AG08396 (cell line): Measurements from ENCODE around the gene MCCC1.
A peak's percentile ranks its signal among the peaks of the same experiment; 100 is the strongest.
"Not testable (repeated sequence)": the region's sequence is repeated elsewhere in the genome, so short reads cannot be mapped to it uniquely, and the experiment has no call there.

Source experiments
- DNase-seq: peaks from one replicate; pipeline ENCODE4 v3.0.0; 2012; ENCODE audit warnings: low spot score, mixed read lengths

MCCC1 gene

DNA sequence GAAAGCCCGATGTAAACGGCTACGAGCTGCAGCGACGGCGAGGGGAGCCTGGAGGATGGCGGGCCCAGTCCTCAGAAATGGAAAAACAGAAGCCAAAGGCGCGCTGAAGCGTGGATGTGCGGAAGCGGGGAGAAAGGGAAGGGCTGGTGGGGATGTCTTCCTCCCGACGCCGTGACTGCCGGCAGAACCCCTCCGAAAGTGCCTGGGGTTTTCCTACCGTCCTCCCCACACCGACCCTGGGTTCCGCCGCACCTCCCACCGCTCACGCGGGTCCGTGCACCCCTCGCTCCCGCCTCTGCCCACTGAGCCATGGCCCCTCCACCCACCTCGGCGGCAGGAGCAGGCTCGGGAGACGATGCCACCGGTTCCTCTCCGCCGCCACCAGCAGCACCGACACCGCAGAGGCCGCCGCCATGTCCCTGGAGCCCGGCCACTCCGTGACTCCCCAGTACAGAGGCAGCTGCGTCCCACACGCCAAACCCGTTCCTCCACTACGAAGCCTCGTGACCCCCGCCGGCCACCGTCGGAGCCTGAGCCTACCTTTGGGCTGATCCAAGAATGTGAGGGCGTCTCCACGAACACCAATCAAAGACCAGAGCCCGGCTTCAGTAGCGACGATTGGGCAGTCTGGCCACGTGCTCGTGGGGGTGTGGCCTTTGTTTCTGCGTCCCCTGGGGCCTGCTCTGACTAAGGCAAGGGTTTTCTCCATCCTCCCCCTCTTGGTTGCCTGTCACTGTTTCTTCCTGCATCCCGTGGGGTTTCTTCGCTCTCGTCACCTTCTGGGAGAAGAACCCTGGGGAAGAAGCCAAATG, at the start of gene MCCC1:
TSS of gene MCCC1 (minus strand) at position 471 of the 812 bp plus-strand sequence. CDS start at position 415, 56 bp downstream.
- DNase-seq, result peak; percentile 99

DNA sequence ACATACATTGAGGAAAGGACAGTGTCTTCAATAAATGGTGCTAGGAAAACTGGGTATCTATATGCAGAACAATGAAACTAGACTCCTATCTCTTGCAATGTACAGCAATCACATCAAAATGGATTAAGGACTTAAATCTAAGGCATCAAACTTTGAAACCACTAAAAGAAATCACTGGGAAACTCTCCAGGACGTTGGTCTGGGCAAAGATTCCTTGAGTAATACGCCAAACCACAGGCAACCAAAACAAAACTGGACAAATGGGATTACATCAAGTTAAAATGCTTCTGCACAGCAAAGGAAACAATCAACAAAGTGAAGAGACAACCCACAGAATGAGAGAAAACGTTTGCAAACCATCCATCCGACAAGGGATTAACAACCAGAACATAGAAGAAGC, 48.8 kb upstream of the MCCC1 start:
- DNase-seq, result no peak

- no peak for DNase-seq
Measured at GRCh38 chr3:183144363-183144762, 45.1 kb upstream of the MCCC1 start.

GRCh38 chr3:183142199-183142598, 42.9 kb upstream of the MCCC1 start:
- no peak for DNase-seq

DNA sequence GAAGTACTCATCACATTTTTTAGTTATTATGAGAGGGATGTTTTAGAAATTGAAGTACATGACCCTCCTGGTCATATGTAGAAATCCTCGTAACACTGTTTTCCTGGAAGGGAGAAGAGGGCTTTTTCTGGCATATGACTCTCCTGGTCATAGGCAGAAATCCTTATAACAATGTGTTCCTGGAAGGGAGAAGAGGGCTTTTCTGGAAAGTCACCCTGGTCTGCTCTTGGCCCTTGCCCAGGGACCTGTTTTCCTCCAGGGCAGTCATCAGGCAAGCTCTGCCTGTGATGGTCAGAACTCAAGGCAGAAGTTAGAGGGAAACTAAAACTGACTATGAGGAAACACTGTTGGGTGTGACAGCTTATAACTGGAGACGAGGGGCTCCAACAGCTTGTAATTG, 35.5 kb upstream of the MCCC1 start:
- DNase-seq, result no peak

DNA sequence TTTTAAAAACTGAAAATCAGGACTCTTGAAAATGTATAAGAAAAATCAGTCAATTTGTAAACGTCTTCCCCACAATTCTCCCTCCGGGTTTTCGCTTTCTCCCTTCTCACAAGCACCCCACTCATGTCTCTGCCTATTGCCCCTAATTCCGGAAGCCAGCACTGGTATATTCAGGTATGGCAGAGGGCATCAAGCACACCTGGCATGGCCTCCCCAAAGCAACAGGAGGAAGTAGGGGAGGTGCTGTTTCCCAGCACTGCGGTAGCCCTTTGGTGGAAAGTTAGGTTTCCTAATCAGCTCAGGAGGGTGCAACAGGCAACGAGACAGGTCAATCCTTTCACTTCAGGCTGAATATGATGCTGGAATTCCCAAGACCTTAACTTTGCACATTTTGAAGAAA, 33.1 kb upstream of the MCCC1 start:
- no peak for DNase-seq

DNA sequence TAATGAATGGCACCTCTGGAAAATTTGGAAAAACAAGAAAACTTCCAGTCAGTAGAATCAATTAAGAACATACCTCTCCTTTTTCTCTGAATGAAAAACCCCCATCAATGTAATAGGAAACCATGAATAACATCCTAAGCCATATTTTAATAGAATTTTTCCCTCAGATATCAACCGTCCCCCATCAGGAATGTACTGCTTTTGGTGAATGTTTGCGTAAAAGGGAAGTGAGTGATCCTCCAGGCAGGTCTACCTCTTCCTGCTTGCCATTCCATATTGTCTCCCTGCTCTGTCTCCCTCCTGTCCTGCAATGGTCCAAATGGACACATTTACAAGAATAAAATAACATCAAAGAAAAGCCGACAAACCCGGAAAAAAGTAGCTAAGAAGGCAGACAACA, 32.4 kb upstream of the MCCC1 start:
- no peak for DNase-seq

- DNase-seq, result no peak
Measured at GRCh38 chr3:183131186-183131725, 32.0 kb upstream of the MCCC1 start.

- DNase-seq, result no peak
Measured at GRCh38 chr3:183129243-183129642, 29.9 kb upstream of the MCCC1 start.

DNA sequence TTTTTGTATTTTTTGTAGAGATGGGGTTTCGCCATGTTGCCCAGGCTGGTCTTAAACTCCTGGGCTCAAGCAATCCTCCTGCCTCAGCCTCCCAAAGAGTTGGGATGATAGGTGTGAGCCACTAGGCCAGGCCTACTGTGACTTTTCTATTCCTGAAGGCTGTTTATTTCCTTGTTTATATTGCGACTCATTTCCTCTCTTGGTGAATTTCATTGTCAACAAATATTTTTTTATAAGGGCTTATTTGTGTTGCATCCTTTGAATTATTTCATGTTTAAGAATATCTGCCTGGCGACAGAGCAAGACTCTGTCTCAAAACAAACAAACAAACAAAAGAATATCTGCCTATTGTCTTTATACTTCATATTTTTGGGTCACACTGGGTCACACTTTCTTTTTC, 29.4 kb upstream of the MCCC1 start:
- no peak for DNase-seq

DNA sequence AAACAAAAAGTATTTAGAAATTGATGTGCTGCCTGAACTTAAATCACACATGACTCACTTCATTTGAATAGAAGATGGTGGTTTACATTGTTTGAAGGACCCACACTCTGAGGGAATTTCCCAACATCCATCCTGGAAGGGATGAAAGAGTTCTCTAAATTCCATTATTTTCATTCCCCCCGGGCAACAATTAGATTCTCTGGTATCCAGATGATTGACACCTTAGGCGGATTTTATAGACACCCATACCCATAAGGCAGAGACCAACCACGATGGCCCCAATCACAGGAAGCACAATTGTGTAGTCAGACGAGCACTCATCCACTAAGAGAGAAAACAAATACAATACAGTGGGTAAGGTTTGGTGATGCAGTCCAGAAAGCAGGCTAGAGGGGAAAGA, 24.6 kb upstream of the MCCC1 start:
- no peak for DNase-seq

- peak; percentile 73 for DNase-seq
Measured at GRCh38 chr3:183122257-183122932, 23.1 kb upstream of the MCCC1 start.

DNA sequence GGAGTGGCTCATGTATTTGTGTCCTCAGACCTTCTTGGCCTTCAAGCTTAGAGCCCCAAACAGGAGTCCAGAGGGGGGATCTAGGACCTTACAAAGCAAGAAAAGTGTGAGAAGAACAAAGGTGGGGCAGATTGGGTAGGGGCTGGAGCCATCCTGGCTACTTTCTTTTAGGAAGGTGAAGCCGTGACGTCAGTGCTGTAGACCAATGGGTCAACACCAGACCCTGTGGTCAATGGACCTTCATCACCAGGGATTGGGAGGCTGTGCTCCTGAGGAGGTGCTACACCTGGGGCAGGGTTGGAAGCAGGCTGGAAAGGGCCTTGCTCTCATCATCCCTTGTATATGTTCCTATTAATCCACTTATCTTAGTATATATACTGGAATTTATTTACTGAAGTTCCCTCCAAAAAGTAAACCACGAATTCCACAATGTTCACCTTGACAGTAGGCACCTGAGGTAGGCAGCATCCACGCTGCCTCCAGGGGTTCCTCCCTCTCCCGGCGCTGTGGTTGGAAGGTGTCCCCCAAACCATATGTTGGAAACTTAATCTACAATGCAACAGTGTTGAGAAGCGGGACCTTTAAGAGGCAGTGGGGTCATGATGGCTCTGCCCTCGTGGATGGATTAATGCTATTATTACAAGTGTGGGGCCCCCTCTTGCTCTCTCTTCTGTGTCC, 21.4 kb upstream of the MCCC1 start:
- no peak for DNase-seq

DNA sequence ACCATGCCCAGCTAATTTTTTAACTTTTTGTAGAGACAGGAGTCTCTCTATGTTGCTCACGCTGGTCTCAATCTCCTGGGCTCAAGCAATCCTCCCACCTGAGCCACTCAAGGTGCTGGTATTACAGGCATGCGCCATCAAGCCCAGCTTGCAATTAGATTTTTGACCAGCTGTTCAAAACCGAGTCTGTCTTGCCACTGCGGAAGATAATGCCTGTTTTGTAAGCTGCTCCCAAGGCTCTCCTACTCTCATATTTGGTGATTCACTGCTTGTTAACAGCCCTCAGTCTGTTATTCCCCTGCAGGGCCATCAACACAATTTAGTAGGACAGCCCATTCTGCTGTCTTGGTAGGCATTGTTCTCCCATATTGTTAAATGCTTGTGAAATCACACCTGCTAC, 17.8 kb upstream of the MCCC1 start:
- no peak for DNase-seq

GRCh38 chr3:183116025-183116614, 16.8 kb upstream of the MCCC1 start:
- DNase-seq, result no peak

DNA sequence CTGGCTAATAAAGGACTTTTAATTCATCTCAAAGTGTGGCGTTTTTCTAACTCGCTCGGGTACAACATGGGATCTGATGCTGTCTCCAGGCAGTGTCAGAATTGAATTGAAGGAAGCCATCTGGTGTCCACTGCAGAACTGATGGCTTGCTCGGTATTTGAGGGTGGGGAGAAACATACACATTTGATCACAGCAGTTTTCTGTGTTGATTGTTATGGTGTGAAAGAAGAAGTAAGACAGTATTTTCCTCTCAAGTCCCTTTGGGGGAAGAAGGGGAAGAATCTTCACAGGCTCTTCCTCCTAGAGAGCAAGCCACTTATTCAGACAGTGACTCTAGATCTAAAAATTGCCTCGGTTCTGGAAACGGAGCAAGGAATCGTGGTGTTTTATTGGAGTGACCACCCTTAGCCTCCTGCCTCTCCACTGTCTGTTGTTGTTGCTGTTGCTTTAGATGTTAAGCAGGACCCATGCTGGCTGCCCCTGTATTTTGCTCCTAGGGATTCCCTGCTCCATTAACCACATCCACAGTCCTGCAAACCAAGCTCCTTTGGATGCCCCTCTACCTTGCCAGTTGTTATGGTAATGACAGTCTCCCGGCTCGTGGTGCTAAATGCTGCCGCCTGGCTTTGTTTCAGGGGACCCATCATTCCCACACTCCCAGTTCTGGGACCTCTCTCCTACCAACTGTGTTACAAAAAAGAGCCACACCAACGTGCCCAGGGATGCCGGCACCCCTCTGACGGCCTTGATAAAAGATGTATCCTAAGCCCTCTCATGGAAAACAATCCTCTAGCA, 15.3 kb upstream of the MCCC1 start:
- no peak for DNase-seq

DNA sequence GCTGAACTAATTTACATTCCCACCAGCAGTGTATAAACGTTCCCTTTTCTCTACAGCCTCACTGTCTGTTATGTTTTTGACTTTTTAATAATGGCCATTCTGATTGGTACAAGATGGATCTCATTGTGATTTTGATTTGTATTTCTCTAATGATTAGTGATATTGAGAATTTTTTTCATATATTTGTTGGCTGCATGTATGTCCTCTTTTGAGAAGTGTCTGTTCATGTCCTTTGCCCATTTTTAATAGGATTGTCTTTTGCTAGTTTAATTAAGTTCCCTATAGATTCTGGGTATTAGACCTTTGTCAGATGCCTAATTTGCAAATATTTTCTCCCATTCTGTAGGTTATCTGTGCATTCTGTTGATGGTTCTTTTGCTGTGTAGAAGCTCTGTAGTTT, 10.6 kb upstream of the MCCC1 start:
- not testable (repeated sequence) for DNase-seq

DNA sequence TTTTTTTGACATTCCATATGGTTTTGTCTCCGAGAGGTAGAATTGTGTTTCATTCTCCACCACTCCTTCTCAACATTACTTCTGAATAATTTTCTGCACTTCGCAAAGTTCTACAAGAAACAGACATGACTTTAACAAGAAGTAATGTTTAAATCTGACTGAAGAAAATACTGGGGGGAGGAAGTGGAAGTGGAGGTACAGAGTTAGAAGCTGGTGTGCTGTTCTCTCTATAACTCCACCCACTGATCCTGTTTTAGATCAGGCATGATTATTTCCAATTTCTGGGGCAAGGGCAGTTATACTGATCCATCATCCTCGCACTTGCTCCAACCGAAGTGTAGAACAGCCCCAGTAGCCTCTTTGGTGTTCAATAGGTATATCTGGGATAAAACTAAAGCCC, 9.2 kb upstream of the MCCC1 start:
- no peak for DNase-seq

DNA sequence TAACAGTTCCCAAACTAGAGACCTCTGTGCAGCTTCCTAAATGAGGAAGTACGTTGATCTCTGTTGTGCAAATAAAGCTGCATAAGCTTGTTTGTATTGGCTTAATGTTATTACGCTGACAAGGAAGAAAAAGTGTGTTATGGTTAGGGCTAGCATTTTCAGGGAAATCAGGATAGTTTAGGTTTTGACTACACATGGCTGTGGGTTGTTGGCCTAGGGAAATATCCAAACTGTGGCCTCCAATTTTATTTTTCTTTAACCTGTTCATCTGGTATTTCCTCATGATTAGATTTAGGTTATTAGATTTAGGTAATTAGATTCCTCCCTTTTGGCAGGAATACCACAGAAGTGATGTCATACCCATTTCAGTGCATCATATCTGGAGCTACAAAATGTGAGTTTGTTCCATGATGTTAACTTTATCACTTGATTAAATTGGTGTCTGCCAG, 8.7 kb upstream of the MCCC1 start:
- no peak for DNase-seq

GRCh38 chr3:183107372-183107771, 8.1 kb upstream of the MCCC1 start:
- not testable (repeated sequence) for DNase-seq

DNA sequence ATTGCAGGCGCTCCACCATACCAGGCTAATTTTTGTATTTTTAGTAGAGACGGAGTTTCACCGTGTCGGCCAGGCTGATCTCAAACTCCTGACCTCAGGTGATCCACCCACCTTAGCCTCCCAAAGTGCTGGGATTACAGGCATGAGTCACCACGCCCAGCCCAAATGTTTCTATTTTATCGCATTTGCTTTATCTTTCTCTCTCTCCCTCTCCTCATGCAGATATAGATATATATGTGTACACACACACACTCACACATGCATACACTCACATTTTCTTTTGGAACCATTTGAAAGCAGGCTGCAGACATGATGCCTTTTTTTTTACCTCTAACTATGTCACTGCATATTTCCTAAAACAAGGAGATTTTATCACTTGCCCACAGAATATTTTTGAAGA, 7.3 kb upstream of the MCCC1 start:
- DNase-seq, result no peak
